GM12878 (cell line): ENCODE results near the gene MAST4. TPM values are rescaled to one million over a fixed set of nuclear protein-coding genes. Genes with fewer than 3 reads are reported as not detected.

Source experiments
- ATAC-seq: fragments of 200-7000 bp; cut with Tn5 transposase; 3 replicates; pipeline ENCODE4 v1.9.1; 2020; ENCODE audit warnings: mild to moderate bottlenecking, moderate library complexity
- BruUV-seq: library from RNA; stranded (reverse); fragments of 400-500 nt; replicated peaks from 2 replicates; lab custom pipeline; 2021; lab: Mats Ljungman, UMichigan
- CTCF ChIA-PET: fragments of 300-600 bp; sonication (Branson Sonifier 250); formaldehyde crosslinking; extraction: SDS; loops from one replicate; lab custom pipeline; 2021; ENCODE audit warnings: inconsistent platforms; lab: Yijun Ruan, JAX
- POLR2A ChIA-PET: fragments of 350-600 bp; formaldehyde crosslinking; extraction: SDS; loops from one replicate; lab custom pipeline; 2021; ENCODE audit warnings: inconsistent platforms; lab: Charles Lee
- RAD21 ChIA-PET: fragments of 300-600 bp; sonication (Branson Sonifier 250); formaldehyde crosslinking; loops from one replicate; lab custom pipeline; 2023; ENCODE audit warnings: antibody characterized with exemption; ENCODE audit not compliant: unreplicated experiment; lab: Charles Lee
- SMC1A ChIA-PET: fragments of 300-600 bp; sonication (Branson Sonifier 250); formaldehyde crosslinking; loops from one replicate; lab custom pipeline; 2023; ENCODE audit not compliant: unreplicated experiment, uncharacterized antibody; lab: Charles Lee
- DNase-seq: peaks from one replicate; pipeline ENCODE4 v3.0.0-alpha.2; 2011; ENCODE audit warnings: low read depth, low spot score
- FAIRE-seq: peaks from 3 replicates; lab custom pipeline; 2011; peaks lifted over from hg19 to GRCh38; lab: Jason Lieb, UNC
- H2AFZ ChIP-seq: 2 replicates; pipeline ENCODE4 v1.6.0; 2011; ENCODE audit warnings: low read depth, low read length, control low read depth; ENCODE audit not compliant: control insufficient read depth
- H3K27ac ChIP-seq: 2 replicates; pipeline ENCODE4 v1.5.1; 2011; ENCODE audit warnings: control low read depth; ENCODE audit not compliant: control insufficient read depth, insufficient read depth
- H3K27me3 ChIP-seq, 2 experiments: replicated peaks in 1 of 2; 2 replicates each; pipeline versions ENCODE4 v1.6.0 to v1.6.1; 2011; ENCODE audit warnings: low read length in 1 of 2; ENCODE audit not compliant: control insufficient read depth in 2 of 2, insufficient read depth in 2 of 2
- H3K36me3 ChIP-seq, 2 experiments: 2 replicates each; pipeline ENCODE4 v1.5.1; 2011; ENCODE audit warnings: low read length in 1 of 2; ENCODE audit not compliant: control insufficient read depth in 2 of 2, insufficient read depth in 2 of 2
- H3K4me1 ChIP-seq: 2 replicates; pipeline ENCODE4 v1.6.1; 2011; ENCODE audit warnings: mild to moderate bottlenecking, low read length, moderate library complexity, mixed read lengths; ENCODE audit not compliant: control insufficient read depth, insufficient read depth
- H3K4me2 ChIP-seq: 2 replicates; pipeline ENCODE4 v1.6.0; 2011; ENCODE audit warnings: control low read depth; ENCODE audit not compliant: control insufficient read depth, insufficient read depth
- H3K4me3 ChIP-seq: fragments of 200-600 bp; sonication (generic); 2 replicates; pipeline ENCODE4 v1.5.1; 2016
- H3K79me2 ChIP-seq: 2 replicates; pipeline ENCODE4 v1.6.0; 2011; ENCODE audit warnings: low read length; ENCODE audit not compliant: control insufficient read depth, insufficient read depth
- H3K9ac ChIP-seq: 2 replicates; pipeline ENCODE4 v1.8.0; 2011; ENCODE audit warnings: low read length, control low read depth, mixed read lengths; ENCODE audit not compliant: control insufficient read depth, insufficient read depth
- H3K9me3 ChIP-seq: replicated peaks from 3 replicates; pipeline ENCODE4 v1.5.1; 2011; ENCODE audit warnings: mild to moderate bottlenecking, low read length; ENCODE audit not compliant: control insufficient read depth, insufficient read depth
- H4K20me1 ChIP-seq: 2 replicates; pipeline ENCODE4 v1.6.0; 2011; ENCODE audit not compliant: control insufficient read depth, insufficient read depth
- EGR1 ChIP-seq, 2 experiments: IDR thresholded peaks; 1 replicate in 1 of 2; 2 replicates in 1 of 2; pipeline ENCODE4 v1.6.1; 2011 to 2012; ENCODE audit warnings: low read depth in 2 of 2, low read length in 2 of 2, borderline replicate concordance in 1 of 2, mild to moderate bottlenecking in 1 of 2, moderate library complexity in 1 of 2
- EZH2 ChIP-seq: IDR thresholded peaks from 2 replicates; pipeline ENCODE4 v1.6.1; 2012; ENCODE audit warnings: low read depth, mild to moderate bottlenecking, control low read depth, inconsistent platforms, low read length, borderline replicate concordance; ENCODE audit not compliant: control insufficient read depth
- GATAD2B ChIP-seq: fragments of 450-650 bp; conservative IDR thresholded peaks from 2 replicates; pipeline ENCODE4 v1.6.1; 2017; ENCODE audit warnings: low read depth, mild to moderate bottlenecking, moderate library complexity
- HDGF ChIP-seq: fragments of 450-650 bp; IDR thresholded peaks from 2 replicates; pipeline ENCODE4 v1.6.1; 2016; ENCODE audit warnings: antibody characterized with exemption
- NFYB ChIP-seq: IDR thresholded peaks from 2 replicates; pipeline ENCODE4 v1.6.1; 2011; ENCODE audit warnings: low read depth, mild to moderate bottlenecking, low read length, improper control_type of control experiment, moderate library complexity; ENCODE audit not compliant: insufficient read depth
- POU2F2 ChIP-seq: IDR thresholded peaks from 3 replicates; pipeline ENCODE4 v1.6.1; 2011; ENCODE audit warnings: low read depth, mild to moderate bottlenecking, low read length, borderline replicate concordance
- SIX5 ChIP-seq: IDR thresholded peaks from 2 replicates; pipeline ENCODE4 v1.6.1; 2011; ENCODE audit warnings: mild to moderate bottlenecking, low read depth, low read length, moderate library complexity; ENCODE audit not compliant: severe bottlenecking
- TAF1 ChIP-seq: IDR thresholded peaks from 2 replicates; pipeline ENCODE4 v1.6.1; 2011; ENCODE audit warnings: mild to moderate bottlenecking, low read depth, low read length, borderline replicate concordance
- WGBS: methylation state at CpG from one replicate; pipeline ENCODE4 v1.1.6; 2016; ENCODE audit warnings: low lambda C conversion rate; ENCODE audit not compliant: insufficient replicate concordance, insufficient coverage; ENCODE audit errors: missing lambda C conversion rate; 5-methylcytosine and 5-hydroxymethylcytosine counted together
- in situ Hi-C: fragments of 300-500 bp; cut with MboI; formaldehyde crosslinking; loops from 9 replicates; pipeline ENCODE4 v1.14.3; 2018; ENCODE audit warnings: mixed read lengths
- intact Hi-C: fragments of 100-400 bp; cut with micrococcal nuclease; formaldehyde crosslinking; loops from one replicate; pipeline ENCODE4 v1.14.2; 2022; ENCODE audit not compliant: unreplicated experiment
- polyA plus RNA-seq, 11 experiments: library from polyadenylated mRNA; depleted of rRNA in 4 of 11; unstranded in 6 of 11; stranded (reverse) in 5 of 11; fragments of >200 nt; fragmentation: Nextera tagmentation in 4 of 11; fragmentation: Illumina TruSeq in 1 of 11; extraction: Ambion mirVana in 4 of 11; extraction: Trizol in 1 of 11; gene quantifications; 1 replicate in 1 of 11; 2 replicates in 10 of 11; pipeline versions ENCODE4 v1.2.1 to v1.2.3, GENCODE V29; 2011 to 2016; ENCODE audit warnings: inconsistent platforms in 2 of 11, missing spikeins in 2 of 11, low read depth in 1 of 11
- total RNA-seq, 4 experiments: library from RNA; depleted of rRNA in 3 of 4; stranded (reverse); fragments of >200 nt in 3 of 4; fragmentation: Illumina TruSeq in 1 of 4; extraction: Trizol in 1 of 4; gene quantifications; 2 replicates each; pipeline versions ENCODE4 v1.2.1 to v1.2.3, GENCODE V29; 2013 to 2021
- TF ChIP-seq, protein P1 (sequence below): fragments of 450-650 bp; IDR thresholded peaks from 2 replicates; pipeline ENCODE4 v1.6.1; 2018; ENCODE audit warnings: mild to moderate bottlenecking, low read depth, moderate library complexity; ENCODE audit not compliant: partially characterized antibody

The MAST4 gene
- total and polyA plus RNA-seq, 10 of the 15 experiments (the other 5 are each of a cell fraction or from before 2014, with no cell fraction given) = 0.02 to 1.6 (median 0.29) TPM; not detected in 1

- intact Hi-C loops (loop anchor here (10.0 kb wide), 1 partner anchor 165 kb away; no protein-coding TSS in a partner anchor), in situ Hi-C loops (loop anchor here (5.0 kb wide), 1 partner anchor 223 kb away; no protein-coding TSS in a partner anchor)
- TF ChIP-seq NFYB (no peak), GATAD2B (no peak), EZH2 (no peak), HDGF (no peak), SIX5 (no peak), EGR1 (IDR thresholded peaks at IDR 0.05; ENCODE audit: borderline replicate concordance in 1 of 2, low read depth in 2 of 2, low read length in 2 of 2) (no peak), TAF1 (no peak), POU2F2 (no peak)
- TF ChIP-seq, protein P1, sequence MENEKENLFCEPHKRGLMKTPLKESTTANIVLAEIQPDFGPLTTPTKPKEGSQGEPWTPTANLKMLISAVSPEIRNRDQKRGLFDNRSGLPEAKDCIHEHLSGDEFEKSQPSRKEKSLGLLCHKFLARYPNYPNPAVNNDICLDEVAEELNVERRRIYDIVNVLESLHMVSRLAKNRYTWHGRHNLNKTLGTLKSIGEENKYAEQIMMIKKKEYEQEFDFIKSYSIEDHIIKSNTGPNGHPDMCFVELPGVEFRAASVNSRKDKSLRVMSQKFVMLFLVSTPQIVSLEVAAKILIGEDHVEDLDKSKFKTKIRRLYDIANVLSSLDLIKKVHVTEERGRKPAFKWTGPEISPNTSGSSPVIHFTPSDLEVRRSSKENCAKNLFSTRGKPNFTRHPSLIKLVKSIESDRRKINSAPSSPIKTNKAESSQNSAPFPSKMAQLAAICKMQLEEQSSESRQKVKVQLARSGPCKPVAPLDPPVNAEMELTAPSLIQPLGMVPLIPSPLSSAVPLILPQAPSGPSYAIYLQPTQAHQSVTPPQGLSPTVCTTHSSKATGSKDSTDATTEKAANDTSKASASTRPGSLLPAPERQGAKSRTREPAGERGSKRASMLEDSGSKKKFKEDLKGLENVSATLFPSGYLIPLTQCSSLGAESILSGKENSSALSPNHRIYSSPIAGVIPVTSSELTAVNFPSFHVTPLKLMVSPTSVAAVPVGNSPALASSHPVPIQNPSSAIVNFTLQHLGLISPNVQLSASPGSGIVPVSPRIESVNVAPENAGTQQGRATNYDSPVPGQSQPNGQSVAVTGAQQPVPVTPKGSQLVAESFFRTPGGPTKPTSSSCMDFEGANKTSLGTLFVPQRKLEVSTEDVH = no peak
- no peak overlapping the region for H3K4me2 ChIP-seq
- no peak overlapping the region for H3K9ac ChIP-seq
- ATAC-seq (no peak), FAIRE-seq (no peak), DNase-seq (no peak)
- no peak overlapping the region for H2AFZ ChIP-seq
- H3K27me3 ChIP-seq = no peaks in the 10 kb centered on the region; a peak in 1 of 4 replicates
- 54% methylated on average over 2 of the region's 2 CpGs for WGBS
- ChIA-PET POLR2A (no interaction called here), SMC1A (interaction anchor here (1.1 to 1.2 kb wide), 2 partner anchors 9 to 11 kb away, joined by 4 to 5 read pairs; no protein-coding TSS in a partner anchor), CTCF (interaction anchor here (2.0 kb wide), 2 partner anchors 11 to 160 kb away, joined by 5 to 6 read pairs; no protein-coding TSS in a partner anchor), RAD21 (no interaction called here)
- no peaks in the 10 kb centered on the region; the same call in 1 of the 2 replicates for H3K4me1 ChIP-seq
- H3K79me2 ChIP-seq = no peaks in the 10 kb centered on the region
- no TSS peak for BruUV-seq
- H3K36me3 ChIP-seq = no peaks in the 10 kb centered on the region
- no peak overlapping the region for H3K27ac ChIP-seq
- no peaks in the 10 kb centered on the region for H3K9me3 ChIP-seq
- H4K20me1 ChIP-seq = no peaks in the 10 kb centered on the region
- no peak overlapping the region for H3K4me3 ChIP-seq
Measured at GRCh38 chr5:66989781-66990180, 393.6 kb downstream of the MAST4 start.
